ENCODE measurements around the gene AP3S2. TPM values are rescaled to one million over a fixed set of nuclear protein-coding genes. Genes with fewer than 3 reads are reported as not detected.
A peak's percentile ranks its signal among the peaks of the same experiment; 100 is the strongest.

The AP3S2 gene
- total and polyA plus RNA-seq, 2 donors from 2014 or later = 17.5 to 42.9 TPM

- FAIRE-seq = no peak
- DNase-seq = peak in 1 of 5 donors; percentile 14
- Histone ChIP-seq H3K4me3 (ENCODE audit: low read length in 3 of 3) (no peak overlapping the region), H3K27ac (ENCODE audit: low read depth in 2 of 2, low read length in 2 of 2) (no peak overlapping the region), H3K9me3 (ENCODE audit: control insufficient read depth in 2 of 3, insufficient read depth in 1 of 3, low read length in 3 of 3) (no peaks in the 10 kb centered on the region), H3K9ac (ENCODE audit: low read length in 3 of 3) (no peak overlapping the region), H3K27me3 (ENCODE audit: control insufficient read depth, insufficient read depth, low read length) (peaks cover 2% of the 10 kb centered on the region), H3K36me3 (ENCODE audit: control insufficient read depth in 2 of 3, insufficient read depth in 3 of 3, low read length in 3 of 3) (no peaks in the 10 kb centered on the region), H3K4me1 (ENCODE audit: control insufficient read depth in 2 of 3, insufficient read depth in 2 of 3, low read depth in 1 of 3, low read length in 3 of 3) (peaks cover 0 to 29% (median 19%) of the 10 kb centered on the region in 3 donors)
- intact Hi-C loops (cut with DNase I) = no loop called here
- no peak for TF ChIP-seq CTCF (IDR thresholded peaks at IDR 0.05; ENCODE audit: borderline replicate concordance, extremely low read depth, insufficient read depth)
Observed at GRCh38 chr15:89809787-89810148, 84.0 kb downstream of the AP3S2 start.

GRCh38 chr15:89809093-89809786, 84.6 kb downstream of the AP3S2 start:
- Histone ChIP-seq H3K4me1 (ENCODE audit: control insufficient read depth in 2 of 3, insufficient read depth in 2 of 3, low read depth in 1 of 3, low read length in 3 of 3) (peaks cover 0 to 29% (median 19%) of the 10 kb centered on the region in 3 donors), H3K36me3 (ENCODE audit: control insufficient read depth in 2 of 3, insufficient read depth in 3 of 3, low read length in 3 of 3) (peaks cover 0 to 4% (median 0%) of the 10 kb centered on the region in 3 donors), H3K27ac (ENCODE audit: low read depth in 2 of 2, low read length in 2 of 2) (no peak overlapping the region), H3K9ac (ENCODE audit: low read length in 3 of 3) (no peak overlapping the region), H3K27me3 (ENCODE audit: control insufficient read depth, insufficient read depth, low read length) (peaks cover 2% of the 10 kb centered on the region), H3K9me3 (ENCODE audit: control insufficient read depth in 2 of 3, insufficient read depth in 1 of 3, low read length in 3 of 3) (no peaks in the 10 kb centered on the region), H3K4me3 (ENCODE audit: low read length in 3 of 3) (no peak overlapping the region)
- intact Hi-C loops (cut with DNase I) = no loop called here
- FAIRE-seq (no peak), DNase-seq (peak in 3 of 5 donors; percentile 46 to 86 (median 49))
- no peak for TF ChIP-seq CTCF (IDR thresholded peaks at IDR 0.05; ENCODE audit: borderline replicate concordance, extremely low read depth, insufficient read depth)

GRCh38 chr15:89808160-89808870, 85.5 kb downstream of the AP3S2 start:
- TF ChIP-seq CTCF (IDR thresholded peaks at IDR 0.05; ENCODE audit: borderline replicate concordance, extremely low read depth, insufficient read depth) = no peak
- intact Hi-C loops (cut with DNase I) = no loop called here
- FAIRE-seq (no peak), DNase-seq (peak in 1 of 5 donors; percentile 62)
- peak overlapping the region in 1 of 3 donors; percentile 36 for H3K9ac ChIP-seq (ENCODE audit: low read length in 3 of 3)
- peaks cover 0 to 9% (median 0%) of the 10 kb centered on the region in 3 donors for H3K36me3 ChIP-seq (ENCODE audit: control insufficient read depth in 2 of 3, insufficient read depth in 3 of 3, low read length in 3 of 3)
- peaks cover 0 to 29% (median 19%) of the 10 kb centered on the region in 3 donors for H3K4me1 ChIP-seq (ENCODE audit: control insufficient read depth in 2 of 3, insufficient read depth in 2 of 3, low read depth in 1 of 3, low read length in 3 of 3)
- H3K27ac ChIP-seq (ENCODE audit: low read depth in 2 of 2, low read length in 2 of 2) = no peak overlapping the region
- H3K9me3 ChIP-seq (ENCODE audit: control insufficient read depth in 2 of 3, insufficient read depth in 1 of 3, low read length in 3 of 3) = no peaks in the 10 kb centered on the region
- no peaks in the 10 kb centered on the region for H3K27me3 ChIP-seq (ENCODE audit: control insufficient read depth, insufficient read depth, low read length)
- H3K4me3 ChIP-seq (ENCODE audit: low read length in 3 of 3) = no peak overlapping the region
